ENCODE results near the gene RIN1. TPM values are rescaled to one million over a fixed set of nuclear protein-coding genes. Genes with fewer than 3 reads are reported as not detected.
A peak's percentile ranks its signal among the peaks of the same experiment; 100 is the strongest.

Gene RIN1
- total and polyA plus RNA-seq, 9 of the 15 experiments (the other 6 are each of a cell fraction or from before 2014, with no cell fraction given): 0.01 to 1.2 (median 0.45) TPM; not detected in 1

GRCh38 chr11:66288671-66289547 lies 47.3 kb downstream of the RIN1 start, which contains the start of gene YIF1A (continued):
- TF ChIP-seq MBD1 (CRISPR knock-in tag; IDR thresholded peaks at IDR 0.05) (no peak), ELF1 (tag; IDR thresholded peaks at IDR 0.05) (peak; percentile 81), NFE2L1 (tag; IDR thresholded peaks at IDR 0.05; ENCODE audit: borderline replicate concordance, low read depth) (no peak), CBX8 (IDR thresholded peaks at IDR 0.05; ENCODE audit: borderline replicate concordance, extremely low read depth, low read depth, low read length, poor library complexity, severe bottlenecking) (no peak), C11orf30 (IDR thresholded peaks at IDR 0.05; ENCODE audit: low read depth) (peak; percentile 39), DIDO1 (tag; IDR thresholded peaks at IDR 0.05; ENCODE audit: low read depth) (no peak), GABPA (tag; conservative IDR thresholded peaks at IDR 0.05; ENCODE audit: low read depth) (peak; percentile 91), KAT2B (IDR thresholded peaks at IDR 0.05; ENCODE audit: low read depth, low read length) (no peak), CTBP1 (IDR thresholded peaks at IDR 0.05; ENCODE audit: borderline replicate concordance) (no peak; the same call in 1 of the 2 replicates), CREB5 (CRISPR knock-in tag; IDR thresholded peaks at IDR 0.05) (no peak), VEZF1 (CRISPR knock-in tag; IDR thresholded peaks at IDR 0.05) (peak; percentile 98), DACH1 (IDR thresholded peaks at IDR 0.05; ENCODE audit: partially characterized antibody) (no peak), ELK1 (CRISPR knock-in tag; IDR thresholded peaks at IDR 0.05) (no peak), SP2 (IDR thresholded peaks at IDR 0.05; ENCODE audit: extremely low read depth, low read depth, low read length, poor library complexity, severe bottlenecking) (peak; percentile 85), SIX5 (IDR thresholded peaks at IDR 0.05; ENCODE audit: borderline replicate concordance in 1 of 2, insufficient read depth in 1 of 2, low read depth in 1 of 2, low read length in 2 of 2) (no peak), PKNOX1 (IDR thresholded peaks at IDR 0.05) (peak; percentile 100), SAFB (IDR thresholded peaks at IDR 0.05; ENCODE audit: borderline replicate concordance, low read depth, low read length) (peak; percentile 95)

Measured in K562 (cell line).